ENCODE data around the gene ZNF862. TPM values are rescaled to one million over a fixed set of nuclear protein-coding genes. Genes with fewer than 3 reads are reported as not detected.

ZNF862 gene
- total and polyA plus RNA-seq, 2 of the 8 experiments (the other 6 are each of a cell fraction or from before 2014, with no cell fraction given), result 1.8 to 3.9 TPM

GRCh38 chr7:149866139-149866778, 28.1 kb downstream of the ZNF862 start (continued):
- TF ChIP-seq CHD7 (IDR thresholded peaks at IDR 0.05; ENCODE audit: insufficient replicate concordance, low read length) (no peak), CHD1 (IDR thresholded peaks at IDR 0.05; ENCODE audit: low read depth, low read length) (no peak), SRF (IDR thresholded peaks at IDR 0.05; ENCODE audit: low read depth, low read length) (no peak), POLR2AphosphoS5 (IDR thresholded peaks at IDR 0.05; ENCODE audit: low read depth, low read length) (no peak), BACH1 (IDR thresholded peaks at IDR 0.05; ENCODE audit: low read length) (no peak), TEAD4 (IDR thresholded peaks at IDR 0.05; ENCODE audit: low read depth, low read length) (no peak)
